ENCODE data around the gene CPA2. TPM values are rescaled to one million over a fixed set of nuclear protein-coding genes. Genes with fewer than 3 reads are reported as not detected.

CPA2 gene
- total and polyA plus RNA-seq, 2 of the 4 experiments (the other 2 are of a cell fraction), result 0.05 TPM; not detected in 1

GRCh38 chr7:130273081-130273932, 6.6 kb downstream of the CPA2 start:
- Histone ChIP-seq H2BK120ac (ENCODE audit: low read depth, low read length) (peak overlapping the region; percentile 78), H3K4me2 (ENCODE audit: low read depth, low read length) (peak overlapping the region; percentile 58), H3K27me3 (ENCODE audit: control insufficient read depth, insufficient read depth, low read length) (peaks cover 2% of the 10 kb centered on the region; the same call in 1 of the 2 replicates), H3K18ac (ENCODE audit: low read depth, low read length) (peak overlapping the region; percentile 49), H2AK5ac (ENCODE audit: low read depth, low read length) (no peak overlapping the region), H3K56ac (ENCODE audit: extremely low read depth, insufficient read depth, low read length) (no peak overlapping the region), H3K23ac (ENCODE audit: low read depth, low read length) (peak overlapping the region; percentile 22; the same call in 1 of the 2 replicates), H3K9ac (ENCODE audit: low read depth, low read length) (0 out of 2 replicates have a peak overlapping the region, but pooled peaks have one; percentile 17), H3K14ac (replicated peaks; ENCODE audit: low read depth, low read length) (0 out of 2 replicates have a peak overlapping the region, but pooled peaks have one; percentile 71), H2AK9ac (replicated peaks; ENCODE audit: low read depth, low read length, poor library complexity) (no peak overlapping the region), H2BK15ac (ENCODE audit: low read depth, low read length) (peak overlapping the region; percentile 13; the same call in 1 of the 3 replicates), H3K9me3 (ENCODE audit: control insufficient read depth, insufficient read depth, low read length) (no peaks in the 10 kb centered on the region), H2BK5ac (ENCODE audit: low read depth, low read length, poor library complexity, severe bottlenecking) (no peak overlapping the region), H2AFZ (replicated peaks; ENCODE audit: low read length, poor library complexity) (peak overlapping the region; percentile 80), H3K4me3 (ENCODE audit: insufficient read depth, low read depth, low read length) (no peak overlapping the region), H3K79me1 (ENCODE audit: low read depth in 1 of 2, low read length in 2 of 2) (no peaks in the 10 kb centered on the region), H3K36me3 (ENCODE audit: control insufficient read depth, insufficient read depth, low read length) (no peaks in the 10 kb centered on the region), H3K4ac (ENCODE audit: low read depth, low read length) (peak overlapping the region; percentile 65), H3K4me1 (ENCODE audit: control insufficient read depth, insufficient read depth, low read length) (peaks cover 13% of the 10 kb centered on the region), H3K9me1 (ENCODE audit: insufficient read depth, low read length) (no peaks in the 10 kb centered on the region; the same call in 1 of the 2 replicates), H4K91ac (ENCODE audit: insufficient read depth, low read depth, low read length) (peak overlapping the region; percentile 19; the same call in 1 of the 2 replicates), H4K8ac (ENCODE audit: low read depth in 2 of 2, low read length in 2 of 2) (peak overlapping the region; percentile 34 to 52; a peak in 2 of 4 replicates), H3K27ac (ENCODE audit: insufficient read depth, low read length) (no peak overlapping the region), H2BK20ac (ENCODE audit: low read depth, low read length) (peak overlapping the region; percentile 36), H4K5ac (ENCODE audit: low read depth, low read length) (peak overlapping the region; percentile 52), H4K20me1 (ENCODE audit: insufficient read depth, low read length) (no peaks in the 10 kb centered on the region)
- CTCF ChIA-PET, result interaction anchor here (0.6 to 1.0 kb wide), 6 partner anchors 14 to 814 kb away, joined by 3 to 8 read pairs (median 4); no protein-coding TSS in a partner anchor
- ATAC-seq (ENCODE audit: low read depth) (peak; percentile 30), DNase-seq (peak; percentile 48)
- WGBS, 2 experiments (ENCODE audit: extremely low coverage in 2 of 2, insufficient read length in 1 of 2), result 0% methylated on average over 1 of the region's 25 CpGs; no CpG with 5 or more reads in 1 of the 2 experiments
- POLR2A ChIA-PET (ENCODE audit: unreplicated experiment), result interaction anchor here (0.6 to 1.0 kb wide), 2 partner anchors 20 to 90 kb away, joined by 3 to 7 read pairs; partner anchors contain the start of gene CPA4
- intact Hi-C loops (cut with micrococcal nuclease) (no loop called here), dilution Hi-C loops (cut with HindIII; ENCODE audit: low sequenced_read_pairs, unreplicated experiment) (no loop called here), in situ Hi-C loops (cut with MboI; ENCODE audit: low sequenced_read_pairs) (no loop called here)
- no TSS peak for BruUV-seq (replicated peaks)
- TF ChIP-seq POLR2A (IDR thresholded peaks at IDR 0.05; ENCODE audit: low read depth, low read length) (no peak), FOS (IDR thresholded peaks at IDR 0.05; ENCODE audit: low read depth, low read length) (no peak), SMC3 (IDR thresholded peaks at IDR 0.05; ENCODE audit: low read depth, low read length) (no peak), BHLHE40 (IDR thresholded peaks at IDR 0.05; ENCODE audit: low read depth, low read length) (no peak), RAD21 (IDR thresholded peaks at IDR 0.05; ENCODE audit: low read length) (no peak), USF2 (IDR thresholded peaks at IDR 0.05; ENCODE audit: low read depth, low read length) (no peak), RCOR1 (IDR thresholded peaks at IDR 0.05; ENCODE audit: insufficient replicate concordance, low read length) (no peak), MAFK (IDR thresholded peaks at IDR 0.05; ENCODE audit: low read depth, low read length) (no peak), ELK1 (IDR thresholded peaks at IDR 0.05; ENCODE audit: borderline replicate concordance, low read depth, low read length) (no peak), CHD1 (IDR thresholded peaks at IDR 0.05; ENCODE audit: low read depth, low read length) (no peak), MAZ (IDR thresholded peaks at IDR 0.05; ENCODE audit: borderline replicate concordance, low read depth, low read length) (no peak), NFE2L2 (IDR thresholded peaks at IDR 0.05; ENCODE audit: low read depth, low read length) (no peak), RFX5 (IDR thresholded peaks at IDR 0.05; ENCODE audit: low read depth, low read length) (no peak)
